NCI-H2196 (cell line): Measurements from ENCODE around the gene DENND1B.
"Not testable (repeated sequence)": the region's sequence is repeated elsewhere in the genome, so short reads cannot be mapped to it uniquely, and the experiment has no call there.

Experiments used
- DNase-seq: peaks from one replicate; lab custom pipeline; 2025; ENCODE audit not compliant: unreplicated experiment; lab: John Stamatoyannopoulos, UW

The DENND1B gene

DNA sequence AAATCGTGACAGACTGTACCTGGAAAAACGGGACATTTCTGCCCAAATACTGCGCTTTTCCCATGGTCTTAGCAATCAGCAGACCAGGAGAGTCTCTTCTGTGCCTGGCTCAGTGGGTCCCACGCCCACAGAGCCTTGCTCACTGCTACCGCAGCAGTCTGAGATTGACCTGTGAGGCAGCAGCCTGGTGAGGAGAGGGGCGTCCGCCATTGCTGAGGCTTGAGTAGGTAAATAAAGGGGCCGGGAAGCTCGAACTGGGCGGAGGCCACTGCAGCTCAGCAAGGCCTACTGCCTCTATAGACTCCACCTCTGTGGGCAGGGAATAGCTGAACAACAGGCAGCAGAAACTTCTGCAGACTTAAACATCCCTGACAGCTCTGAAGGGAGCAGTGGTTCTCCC, 203.1 kb downstream of the DENND1B start:
- DNase-seq = no peak

DNA sequence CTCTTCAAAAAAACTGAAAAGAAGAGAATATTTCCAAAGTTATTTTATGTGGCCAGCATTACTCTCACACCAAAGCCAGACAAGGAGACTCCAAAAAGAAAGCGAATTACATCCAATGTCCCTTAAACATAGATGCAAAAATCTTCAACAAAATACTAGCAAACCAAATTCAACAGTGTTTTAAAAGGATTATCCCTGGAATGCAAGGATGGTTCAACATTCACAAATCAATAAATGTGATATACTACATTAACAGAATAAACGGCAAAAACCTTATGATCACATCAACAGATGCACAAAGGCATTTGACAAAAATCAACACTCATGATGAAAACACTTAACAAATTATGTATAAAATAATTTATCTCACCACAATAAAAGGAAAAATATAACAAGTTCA, 207.8 kb downstream of the DENND1B start:
- DNase-seq = no peak

DNA sequence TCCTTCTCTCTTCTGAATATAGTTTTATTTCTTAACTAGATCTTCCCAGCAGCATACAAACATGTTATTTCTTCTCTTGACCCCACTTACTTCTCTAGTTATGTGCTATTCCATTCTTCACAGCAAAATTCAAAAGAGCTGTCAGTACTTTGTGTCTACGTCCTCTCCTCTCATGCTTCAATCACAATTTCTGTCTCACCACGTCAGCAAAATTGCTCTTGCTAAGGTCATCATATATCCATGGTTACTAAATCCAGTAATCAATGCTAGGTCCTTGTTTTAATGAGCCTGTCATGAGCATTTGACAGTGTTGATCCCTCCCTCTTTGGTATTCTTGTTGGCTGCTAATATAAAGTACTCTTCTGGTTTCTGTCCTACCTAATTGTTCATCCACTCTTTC, 214.2 kb downstream of the DENND1B start:
- no peak for DNase-seq

DNA sequence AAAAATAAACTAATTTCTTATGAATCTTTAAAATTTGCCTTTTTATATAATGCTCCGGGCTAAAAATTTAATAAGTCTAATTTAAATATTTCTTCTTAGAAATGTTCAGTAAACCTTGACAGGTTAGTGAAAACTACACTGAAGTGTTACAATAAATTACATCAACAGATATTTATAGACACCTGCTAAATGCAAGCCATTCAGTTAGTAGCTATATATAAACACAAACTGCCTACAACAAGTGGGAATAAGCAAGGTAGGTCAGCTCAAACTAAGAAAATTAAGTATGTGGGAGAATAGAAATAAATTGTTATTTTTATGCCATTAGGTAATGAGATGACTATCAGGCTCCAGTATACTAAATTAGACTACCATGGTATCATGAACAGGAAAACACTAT, 215.6 kb downstream of the DENND1B start:
- no peak for DNase-seq

DNA sequence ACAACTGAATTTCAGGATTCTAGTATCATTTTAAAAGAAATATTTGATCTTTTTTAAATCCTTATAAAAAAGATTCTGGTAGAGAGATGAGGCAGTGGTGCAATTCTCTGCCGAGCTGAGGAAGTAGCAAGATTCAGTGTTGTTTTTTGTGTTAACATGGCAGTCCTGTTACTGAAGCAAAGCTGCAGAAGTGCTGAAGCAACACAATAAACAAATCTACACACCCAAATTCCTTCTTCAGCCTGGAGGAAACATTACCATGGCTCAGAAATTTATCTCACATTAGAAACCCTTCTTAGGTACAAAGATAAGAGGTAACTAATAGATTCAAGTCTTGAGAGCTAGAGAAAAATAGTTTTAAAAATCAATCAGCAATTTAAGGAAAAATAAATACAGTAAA, 216.0 kb downstream of the DENND1B start:
- no peak for DNase-seq

DNA sequence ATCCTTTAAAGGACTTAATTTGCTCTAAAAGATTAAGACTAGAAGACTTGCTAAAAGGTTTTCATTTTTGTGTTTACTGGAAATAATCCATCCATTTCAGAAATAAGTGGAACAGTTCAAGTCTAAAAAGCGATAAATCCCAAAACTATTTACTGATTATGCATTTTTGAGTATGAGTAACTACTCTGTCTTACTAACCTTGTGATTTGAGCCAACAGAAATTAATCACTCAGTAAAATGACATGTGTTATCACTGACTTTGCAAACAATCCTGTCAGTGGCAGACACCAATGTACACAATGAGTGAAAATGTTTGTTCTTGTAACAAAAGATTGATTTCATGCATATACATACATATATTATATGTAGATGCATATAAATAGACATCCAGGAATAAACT, 218.0 kb downstream of the DENND1B start:
- DNase-seq = no peak

DNA sequence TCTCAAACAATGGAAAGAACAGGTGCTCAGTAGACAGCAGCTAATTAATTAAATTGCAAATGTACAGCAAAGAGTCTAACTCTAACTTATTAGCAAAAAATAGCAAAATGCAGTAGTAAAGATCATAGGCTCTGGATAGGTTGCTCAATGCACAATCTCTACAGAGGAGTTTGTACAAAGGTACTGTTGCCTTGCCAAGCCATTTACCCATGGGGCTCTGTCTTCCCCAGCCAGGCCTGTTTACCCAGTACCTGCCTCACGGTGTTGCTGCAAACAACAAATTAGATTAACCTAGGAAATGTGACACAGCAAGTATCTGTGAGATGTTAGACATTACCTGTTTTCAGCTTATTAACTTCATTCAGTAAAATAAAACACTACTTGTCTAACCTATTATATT, 222.0 kb downstream of the DENND1B start:
- DNase-seq = no peak

DNA sequence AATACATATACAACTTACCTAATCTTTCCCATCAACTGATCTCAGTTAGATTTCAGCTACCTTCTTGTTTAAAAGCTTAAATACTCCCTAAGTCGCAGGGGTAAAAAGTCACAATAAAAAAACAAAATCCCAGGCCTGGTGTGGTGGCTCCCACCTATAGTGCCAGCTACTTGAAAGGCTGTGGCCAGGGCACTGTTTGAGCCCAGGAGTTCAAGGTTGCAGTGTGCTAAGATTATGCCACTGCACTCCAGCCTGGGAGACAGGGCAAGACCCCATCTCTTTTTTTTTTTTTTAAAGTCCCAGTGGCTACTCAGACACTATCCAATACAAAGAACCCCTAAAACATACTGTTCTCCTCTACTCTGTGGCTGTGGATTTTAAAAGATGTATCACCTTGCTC, 228.3 kb downstream of the DENND1B start:
- DNase-seq = no peak

DNA sequence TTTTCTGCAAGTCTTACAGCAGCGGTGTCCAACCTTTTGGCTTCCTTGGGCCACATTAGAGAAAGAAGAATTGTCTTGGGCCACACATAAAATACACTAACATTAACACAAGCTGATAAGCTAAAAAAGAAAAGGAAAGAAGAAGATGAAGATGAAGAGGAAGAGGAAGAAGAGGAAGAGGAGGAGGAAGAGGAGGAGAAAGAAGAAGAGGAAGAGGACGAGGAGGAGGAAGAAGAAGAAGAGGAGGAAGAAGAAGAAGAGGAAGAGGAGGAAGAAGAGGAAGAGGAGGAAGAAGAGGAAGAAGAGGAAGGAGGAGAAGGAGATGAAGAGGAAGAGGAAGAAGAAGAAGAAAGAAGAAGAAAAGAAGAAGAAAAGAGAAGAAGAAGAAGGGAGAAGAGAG, 230.7 kb downstream of the DENND1B start:
- DNase-seq = no peak

DNA sequence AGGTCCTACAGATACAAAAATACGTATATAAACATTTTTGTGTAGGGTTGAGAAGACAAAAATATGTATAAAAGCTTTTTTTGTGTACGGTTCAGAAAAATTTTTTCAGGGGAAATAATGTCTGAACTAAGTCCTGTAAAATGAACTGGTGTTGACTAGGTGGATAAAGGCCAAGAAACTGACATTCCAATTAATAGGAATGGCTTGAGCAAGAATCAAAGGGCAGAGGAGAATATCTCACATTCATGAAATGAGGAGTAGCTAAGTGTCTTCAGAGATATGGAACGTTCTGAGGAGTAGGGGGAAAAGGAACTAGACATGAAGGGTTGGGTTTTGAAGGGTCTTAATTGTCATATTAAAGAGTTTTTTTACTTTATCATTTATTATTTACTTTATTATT, 231.2 kb downstream of the DENND1B start:
- DNase-seq = no peak

DNA sequence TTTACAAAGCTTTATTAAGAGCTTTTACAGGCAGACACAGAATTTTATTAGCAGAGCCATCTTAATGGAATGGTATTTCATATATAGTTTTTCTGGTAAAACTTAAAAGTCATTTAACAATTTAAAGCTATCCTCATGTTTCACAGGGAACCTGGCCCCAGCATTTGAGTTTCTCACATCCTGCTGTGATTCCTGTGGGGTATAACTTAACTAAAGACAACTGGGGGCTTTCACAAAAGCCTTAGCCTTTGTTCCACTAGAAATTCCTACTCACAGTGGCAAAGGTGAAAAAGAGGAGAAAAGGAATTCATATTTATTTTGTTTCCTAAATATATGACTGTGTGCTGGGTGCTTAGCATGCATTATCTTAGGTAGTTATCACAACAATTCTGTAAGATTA, 233.9 kb downstream of the DENND1B start:
- no peak for DNase-seq

DNA sequence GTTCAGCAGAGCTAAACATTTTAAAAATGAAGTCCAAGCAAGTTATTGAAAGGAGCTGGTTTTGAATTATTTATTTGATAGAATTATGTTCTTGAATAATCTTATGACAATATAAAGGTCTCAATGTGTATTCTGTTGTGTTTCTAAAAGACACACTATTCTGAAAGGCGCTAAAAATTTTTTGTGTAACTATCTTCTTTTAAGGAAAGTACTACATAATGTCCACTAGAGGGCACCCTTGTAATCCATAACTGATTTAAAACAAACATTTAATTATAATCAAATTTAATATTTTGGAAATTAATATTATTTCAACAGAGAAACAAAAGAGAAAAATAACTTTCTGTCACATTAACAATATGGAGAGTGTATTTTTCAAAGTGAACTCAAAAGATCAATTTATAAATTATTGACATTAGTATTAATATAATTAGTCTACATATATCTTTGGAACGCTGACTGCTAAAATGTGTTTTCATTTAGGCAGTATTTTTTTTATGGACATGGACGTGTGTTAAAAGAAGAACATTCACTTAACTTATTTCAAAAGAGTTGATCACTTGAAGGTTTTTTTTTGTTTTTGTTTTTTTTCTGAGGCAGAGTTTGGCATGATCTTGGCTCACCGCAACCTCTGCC, 248.4 kb downstream of the DENND1B start:
- peak; percentile 58 for DNase-seq

DNA sequence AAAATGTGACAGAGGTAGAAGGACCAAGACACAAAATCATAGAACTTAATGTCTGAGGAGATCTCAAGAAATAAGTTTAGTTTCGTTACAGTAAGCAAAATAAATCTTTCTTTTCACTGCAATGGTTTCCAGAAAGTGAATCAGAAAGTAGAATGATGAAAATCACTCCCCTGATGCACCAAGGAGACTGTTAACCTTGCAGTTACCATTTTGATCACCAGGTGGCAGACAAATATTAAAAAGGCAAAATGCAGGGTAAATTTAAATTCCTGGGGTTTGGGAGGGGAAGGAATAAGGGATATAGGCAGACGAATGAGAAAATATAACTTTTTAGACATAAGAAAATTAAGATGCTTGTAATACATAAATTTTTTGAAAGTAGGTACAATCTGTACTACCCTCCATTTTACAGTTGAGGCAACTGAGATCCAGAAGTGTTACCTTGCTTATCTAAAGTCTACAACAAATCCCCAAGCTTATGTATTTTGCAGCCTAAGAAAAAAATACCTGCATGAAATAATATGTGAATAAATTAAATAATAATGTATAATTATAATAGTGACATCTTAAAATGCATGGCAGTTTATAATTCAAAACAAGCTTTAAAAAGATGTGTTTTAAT, 254.1 kb downstream of the DENND1B start:
- peak; percentile 53 for DNase-seq

DNA sequence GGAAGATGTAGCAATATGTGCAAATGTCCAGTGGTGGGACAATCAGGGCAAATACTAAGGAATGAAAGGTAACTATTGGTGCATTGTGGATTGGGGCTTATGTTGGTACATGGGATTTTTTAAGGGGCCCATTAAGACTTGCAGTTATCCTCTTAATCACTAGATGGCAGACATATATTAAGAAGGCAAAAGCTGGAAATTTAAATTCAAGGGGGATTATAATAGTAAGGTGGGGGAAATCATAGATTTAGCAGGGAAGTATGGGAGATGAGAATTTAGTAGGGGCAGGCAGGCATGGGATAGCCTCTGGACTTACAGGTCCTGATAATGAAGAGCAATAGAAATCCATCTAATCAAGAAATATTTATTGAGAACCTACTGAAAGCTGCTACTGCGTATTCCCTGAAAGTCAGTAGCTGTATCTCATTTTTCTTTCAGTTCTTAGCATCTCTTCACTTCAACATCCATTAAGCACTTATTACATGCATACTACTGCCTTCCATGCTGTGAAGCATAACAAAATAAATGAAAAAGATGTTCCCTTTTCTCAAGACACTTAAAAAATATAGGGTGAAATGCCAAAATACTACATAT, 255.4 kb downstream of the DENND1B start:
- no peak for DNase-seq

DNA sequence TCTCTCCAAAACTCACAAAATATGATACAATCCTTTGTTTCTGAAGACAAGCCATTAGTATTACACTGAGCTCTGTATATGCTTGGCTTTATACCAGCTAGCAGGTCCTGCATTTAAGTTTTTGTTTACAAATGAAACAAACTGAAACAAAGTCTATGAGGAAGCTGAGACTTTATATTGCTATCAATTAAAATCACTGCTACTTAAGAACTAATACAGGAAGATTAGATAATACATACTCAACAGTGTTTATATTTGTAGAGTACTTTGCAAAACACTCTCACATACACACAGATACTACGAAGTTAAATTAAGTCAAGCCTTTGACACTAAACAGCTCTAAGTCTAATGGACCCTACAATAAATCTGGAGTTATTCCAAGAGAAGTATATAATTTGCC, 259.9 kb downstream of the DENND1B start:
- no peak for DNase-seq

DNA sequence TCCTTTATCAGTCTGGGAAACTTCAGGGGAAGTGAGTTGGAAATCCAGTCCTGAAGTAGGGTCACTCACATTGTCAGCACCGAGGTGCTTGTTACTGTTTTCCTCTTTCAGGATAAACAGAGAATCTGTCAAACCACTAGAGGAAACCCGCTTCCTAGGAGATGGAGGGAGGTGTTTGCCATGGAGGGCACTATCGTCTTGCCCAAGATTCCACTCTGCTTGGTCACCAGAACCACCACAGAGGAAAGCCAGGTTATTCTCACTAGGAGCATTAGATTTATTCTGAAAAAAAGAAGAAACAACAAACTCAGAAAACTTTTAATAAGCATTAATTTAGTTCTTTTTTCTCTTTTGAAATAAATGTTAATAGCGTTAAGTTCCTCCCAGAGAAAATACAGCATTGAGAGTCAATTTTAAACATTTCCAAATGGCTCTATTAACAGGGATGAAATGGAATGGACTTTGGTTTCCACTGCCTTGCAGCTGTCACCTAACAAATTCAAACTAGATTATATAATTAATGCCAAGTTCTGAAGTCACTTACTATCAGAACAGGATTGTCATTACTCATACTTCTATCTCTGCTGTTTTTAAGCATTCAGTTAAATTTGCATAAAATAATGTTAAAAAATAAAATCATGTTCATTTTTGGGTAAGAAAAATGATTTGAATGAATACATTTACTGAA, 264.4 kb downstream of the DENND1B start:
- no peak for DNase-seq

DNA sequence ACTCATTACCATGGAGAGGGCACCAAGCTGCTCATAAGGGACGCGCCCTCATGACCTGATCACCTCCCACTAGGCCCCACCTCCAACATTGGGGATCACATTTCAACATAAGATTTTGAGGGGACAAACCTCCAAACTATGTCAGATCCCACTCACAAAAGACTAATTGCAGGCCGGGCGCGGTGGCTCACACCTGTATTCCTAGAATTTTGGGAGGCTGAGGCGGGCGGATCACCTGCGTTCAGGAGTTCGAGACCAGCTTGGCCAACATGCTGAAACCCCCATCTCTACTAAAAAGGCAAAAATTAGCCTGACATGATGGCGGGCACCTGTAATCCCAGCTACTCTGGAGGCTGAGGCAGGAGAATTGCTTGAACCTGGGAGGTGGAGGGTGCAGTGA, 278.6 kb downstream of the DENND1B start:
- DNase-seq = no peak

DNA sequence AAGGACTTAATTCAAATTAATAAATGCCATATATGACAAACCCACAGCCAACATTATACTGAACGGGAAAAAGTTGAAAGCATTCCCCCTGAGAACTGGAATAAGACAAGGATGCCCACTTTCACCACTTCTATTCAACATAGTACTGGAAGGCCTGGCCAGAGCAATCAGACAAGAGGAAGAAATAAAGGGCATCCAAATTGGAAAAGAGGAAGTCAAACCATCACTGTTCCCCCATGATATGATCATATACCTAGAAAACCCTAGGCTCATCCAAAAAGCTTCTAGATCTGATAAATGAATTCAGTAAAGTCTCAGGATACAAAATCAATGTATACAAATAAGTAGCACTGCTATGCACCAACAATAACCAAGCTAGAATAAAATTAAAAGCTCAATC, 283.8 kb downstream of the DENND1B start:
- not testable (repeated sequence) for DNase-seq

DNA sequence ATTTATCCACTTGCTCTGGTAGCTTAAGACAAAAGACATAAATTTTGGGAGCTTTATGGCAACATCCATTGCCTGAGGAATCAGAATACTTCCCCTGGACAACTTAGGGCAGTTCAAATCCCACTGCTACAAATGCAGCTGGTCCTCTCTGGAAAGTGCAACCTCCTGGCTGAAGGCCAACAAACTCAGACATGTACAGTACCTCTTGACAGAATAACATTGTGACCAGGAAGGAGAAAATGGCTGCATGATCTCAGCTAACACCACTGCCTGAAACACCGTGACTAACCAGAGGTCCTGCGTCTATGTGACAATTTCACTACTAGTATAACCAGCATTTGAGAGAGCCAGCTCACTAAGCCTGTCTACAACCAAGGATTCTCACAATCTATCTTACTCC, 288.3 kb downstream of the DENND1B start:
- peak; percentile 42 for DNase-seq

DNA sequence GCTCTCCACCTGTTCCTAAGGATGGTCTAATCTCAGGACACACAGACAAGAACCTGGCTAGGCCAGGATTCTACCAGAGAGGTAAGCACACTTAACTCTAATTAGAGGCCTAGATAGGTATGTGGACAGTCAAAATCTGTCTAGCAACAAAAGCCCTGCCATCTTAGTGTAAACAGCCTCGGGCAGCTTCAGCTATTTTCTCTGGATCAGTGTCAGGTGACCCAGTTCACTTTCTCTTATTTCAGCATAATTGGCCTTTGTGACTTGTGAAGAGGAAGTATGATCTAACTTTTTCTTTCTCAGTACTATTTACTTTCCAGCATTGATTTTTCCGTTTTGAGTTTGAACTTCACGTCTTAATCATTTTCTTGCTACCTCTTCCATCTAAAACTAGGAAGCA, 289.5 kb downstream of the DENND1B start:
- peak; percentile 31 for DNase-seq

DNA sequence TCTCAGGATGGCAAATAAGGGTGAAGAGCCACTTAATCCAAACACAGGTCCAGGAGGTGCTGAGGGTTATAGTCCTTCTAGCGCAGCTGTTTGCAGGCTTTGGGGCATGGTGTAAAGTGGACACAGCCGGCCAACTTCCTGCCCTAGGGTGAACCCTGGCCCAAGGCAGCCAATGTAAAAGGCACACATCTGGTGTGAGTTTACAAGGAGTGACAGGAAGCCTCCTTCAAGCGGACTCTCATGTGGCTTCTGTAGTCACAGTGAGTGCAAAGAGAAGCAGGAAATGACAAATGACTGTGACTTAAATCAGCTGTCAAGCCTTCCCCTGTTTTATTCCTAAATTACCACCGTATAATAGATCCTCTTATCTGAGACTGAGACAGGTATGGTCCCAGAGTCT, 294.2 kb downstream of the DENND1B start:
- DNase-seq = peak; percentile 13

DNA sequence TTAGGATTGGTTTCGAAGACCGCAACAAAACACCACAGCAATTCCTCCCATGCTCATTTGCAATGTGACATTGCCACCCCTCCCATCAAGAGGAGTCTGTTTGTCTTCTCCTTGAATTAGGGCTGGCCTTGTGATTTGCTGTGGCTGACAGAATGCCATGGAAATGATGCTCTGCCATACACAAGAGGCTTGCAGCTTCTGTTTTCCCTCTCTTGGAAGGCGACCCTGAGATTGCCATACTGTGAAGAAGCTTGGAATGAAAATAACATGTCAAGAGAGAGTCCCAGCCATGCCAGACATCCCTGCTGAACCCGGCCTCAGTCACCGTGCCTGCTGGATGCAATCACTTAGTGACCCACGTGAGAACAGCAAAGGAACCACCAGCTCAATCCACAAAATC, 294.8 kb downstream of the DENND1B start:
- no peak for DNase-seq
